Ovary (tissue), 3 donors: ENCODE data around the gene AVPI1.

Experiments
- CTCF ChIP-seq, 3 donors: fragments of 450-650 bp in 2 of 3; fragments of 200-600 bp in 1 of 3; IDR thresholded peaks; one replicate each; pipeline versions ENCODE4 v1.5.1 to v1.8.0; 2016 to 2022; ENCODE audit warnings: antibody characterized with exemption in 3 of 3, mild to moderate bottlenecking in 1 of 3
- EP300 ChIP-seq: sonication (generic); formaldehyde crosslinking; IDR thresholded peaks from one replicate; pipeline ENCODE4 v1.6.1; 2017; ENCODE audit warnings: antibody characterized with exemption
- POLR2A ChIP-seq: fragments of 450-650 bp; IDR thresholded peaks from one replicate; pipeline ENCODE4 v1.6.1; 2017; ENCODE audit warnings: antibody characterized with exemption, mild to moderate bottlenecking, moderate library complexity
- donor health status: DM: no; HTN: no; CAD: no.

GRCh38 chr10:97711640-97712572 lies 24.9 kb upstream of the AVPI1 start:
- TF ChIP-seq POLR2A (no peak), CTCF (IDR thresholded peaks at IDR 0.05) (no peak), EP300 (no peak)
